Superior temporal gyrus (tissue), 1 donor: ENCODE data around the gene B3GNT5.
"Not testable (repeated sequence)": the region's sequence is repeated elsewhere in the genome, so short reads cannot be mapped to it uniquely, and the experiment has no call there.

Experiments
- DNase-seq: peaks from one replicate; pipeline ENCODE4 v3.0.0-alpha.2; 2016; ENCODE audit errors: extremely low spot score

Gene B3GNT5

GRCh38 chr3:183230251-183230650 is 22.8 kb upstream of the B3GNT5 start:
- not testable (repeated sequence) for DNase-seq

GRCh38 chr3:183230826-183231225 is 22.2 kb upstream of the B3GNT5 start:
- no peak for DNase-seq

- DNase-seq = no peak
Observed at GRCh38 chr3:183233966-183234365, 19.1 kb upstream of the B3GNT5 start.

GRCh38 chr3:183239046-183239445 is 14.0 kb upstream of the B3GNT5 start:
- no peak for DNase-seq

GRCh38 chr3:183242431-183242830 is 10.6 kb upstream of the B3GNT5 start:
- DNase-seq = no peak

GRCh38 chr3:183244219-183244618 is 8.8 kb upstream of the B3GNT5 start:
- DNase-seq = no peak

GRCh38 chr3:183244981-183245476 is 8.0 kb upstream of the B3GNT5 start:
- no peak for DNase-seq

GRCh38 chr3:183247011-183247589 is 6.0 kb upstream of the B3GNT5 start:
- DNase-seq = no peak

- DNase-seq = no peak
Observed at GRCh38 chr3:183249006-183249718, 3.9 kb upstream of the B3GNT5 start.

- DNase-seq = no peak
Observed at GRCh38 chr3:183252118-183252782, 803 bp upstream of the B3GNT5 start.

GRCh38 chr3:183253528-183254486 is 754 bp downstream of the B3GNT5 start:
- no peak for DNase-seq

GRCh38 chr3:183254487-183255347 is 1.7 kb downstream of the B3GNT5 start:
- DNase-seq = no peak

- DNase-seq = no peak
Observed at GRCh38 chr3:183255348-183255730, 2.3 kb downstream of the B3GNT5 start.

- DNase-seq = peak; percentile 8
Observed at GRCh38 chr3:183259087-183259486, 6.0 kb downstream of the B3GNT5 start.

GRCh38 chr3:183259621-183260020 is 6.6 kb downstream of the B3GNT5 start:
- no peak for DNase-seq

GRCh38 chr3:183260167-183260904 is 7.3 kb downstream of the B3GNT5 start:
- DNase-seq = peak; percentile 14

GRCh38 chr3:183261151-183261724 is 8.2 kb downstream of the B3GNT5 start:
- no peak for DNase-seq

- peak; percentile 6 for DNase-seq
Observed at GRCh38 chr3:183262875-183263378, 9.9 kb downstream of the B3GNT5 start.

GRCh38 chr3:183264268-183264667 is 11.2 kb downstream of the B3GNT5 start:
- DNase-seq = no peak
